ENCODE measurements around the gene ACTRT2. TPM values are rescaled to one million over a fixed set of nuclear protein-coding genes. Genes with fewer than 3 reads are reported as not detected.

Gene ACTRT2
- total and polyA plus RNA-seq, 2 of the 8 experiments (the other 6 are each of a cell fraction or from before 2014, with no cell fraction given), result not detected

GRCh38 chr1:3031401-3032221 lies 10.3 kb downstream of the ACTRT2 start:
- no peaks in the 10 kb centered on the region for H3K27me3 ChIP-seq (replicated peaks in 1 of 4; ENCODE audit: control insufficient read depth in 3 of 4, extremely low read depth in 1 of 4, insufficient read depth in 3 of 4, low read length in 3 of 4)
- no peak for TF ChIP-seq SP2 (IDR thresholded peaks at IDR 0.05; ENCODE audit: low read length)
- TF ChIP-seq NRF1 (IDR thresholded peaks at IDR 0.05; ENCODE audit: low read depth, low read length), result no peak
- TF ChIP-seq RBBP5 (IDR thresholded peaks at IDR 0.05; ENCODE audit: borderline replicate concordance, low read depth, low read length), result no peak
- TF ChIP-seq MAX (IDR thresholded peaks at IDR 0.05), result no peak
- no peak for TF ChIP-seq EGR1 (IDR thresholded peaks at IDR 0.05; ENCODE audit: borderline replicate concordance, low read depth, low read length)
- no peak for TF ChIP-seq POLR2AphosphoS5 (IDR thresholded peaks at IDR 0.05; ENCODE audit: low read depth, low read length)
- no peak for TF ChIP-seq JUN (IDR thresholded peaks at IDR 0.05; ENCODE audit: low read depth, low read length)
- no peak for TF ChIP-seq TAF7 (optimal IDR thresholded peaks at IDR 0.05; ENCODE audit: borderline replicate concordance, low read depth, low read length)
- no peak for TF ChIP-seq BRCA1 (IDR thresholded peaks at IDR 0.05; ENCODE audit: low read depth, low read length)
- TF ChIP-seq ATF3 (IDR thresholded peaks at IDR 0.05; ENCODE audit: insufficient read depth, low read depth, low read length), result no peak
- TF ChIP-seq EZH2 (IDR thresholded peaks at IDR 0.05; ENCODE audit: low read depth, low read length, severe bottlenecking), result no peak
- no peak for TF ChIP-seq POU5F1 (IDR thresholded peaks at IDR 0.05; ENCODE audit: low read depth, low read length)

More at GRCh38 chr1:3031401-3032221, 10.3 kb downstream of the ACTRT2 start:
- no peaks in the 10 kb centered on the region; a peak in 1 of 8 replicates for H3K36me3 ChIP-seq (ENCODE audit: control insufficient read depth in 2 of 4, insufficient read depth in 4 of 4, low read length in 3 of 4)
- H2AFZ ChIP-seq (ENCODE audit: low read length), result no peak overlapping the region
- H3K56ac ChIP-seq (replicated peaks; ENCODE audit: insufficient read length, low read depth, low read length), result no peak overlapping the region
- WGBS, 2 experiments (ENCODE audit: extremely low coverage in 1 of 2, insufficient coverage in 1 of 2, insufficient read length in 1 of 2, insufficient replicate concordance in 2 of 2, low coverage in 1 of 2, low lambda C conversion rate in 2 of 2, missing lambda C conversion rate in 1 of 2), result 92% methylated on average over 28 of the region's 35 CpGs; no CpG with 5 or more reads in 1 of the 2 experiments
- H2BK20ac ChIP-seq (ENCODE audit: low read length), result no peak overlapping the region
- H3K23me2 ChIP-seq (ENCODE audit: low read depth, low read length), result no peaks in the 10 kb centered on the region
- H3K4me3 ChIP-seq (ENCODE audit: extremely low read depth in 1 of 4, insufficient read depth in 2 of 4, low read depth in 3 of 4, low read length in 4 of 4), result no peak overlapping the region
- H3K9ac ChIP-seq (replicated peaks in 1 of 4; ENCODE audit: extremely low read depth in 1 of 4, low read depth in 3 of 4, low read length in 3 of 4), result no peak overlapping the region
- H3K4me1 ChIP-seq (replicated peaks in 1 of 4; ENCODE audit: control insufficient read depth in 3 of 4, insufficient read depth in 4 of 4, low read length in 3 of 4), result no peaks in the 10 kb centered on the region; a peak in 1 of 7 replicates
- FAIRE-seq, result no peak
- H4K8ac ChIP-seq (ENCODE audit: extremely low read depth, insufficient read depth, low read length), result no peak overlapping the region; the same call in 1 of the 2 replicates
- H3K14ac ChIP-seq (ENCODE audit: insufficient read length), result no peak overlapping the region
- H3K18ac ChIP-seq (ENCODE audit: extremely low read depth, low read length), result no peak overlapping the region
- CTCF ChIA-PET (ENCODE audit: partially characterized antibody), result interaction anchor here (0.7 kb wide), 1 partner anchor 31 kb away, joined by 3 read pairs; no protein-coding TSS in a partner anchor
- no peak overlapping the region for H2AK5ac ChIP-seq (ENCODE audit: low read depth, low read length)
- no peak overlapping the region for H2BK120ac ChIP-seq (replicated peaks; ENCODE audit: low read depth, low read length)
- POLR2A ChIA-PET (ENCODE audit: partially characterized antibody), result no interaction called here
- no peak overlapping the region for H2BK12ac ChIP-seq (ENCODE audit: low read depth, low read length)
- no peak overlapping the region for H3K4me2 ChIP-seq (ENCODE audit: insufficient read depth in 1 of 2, low read depth in 2 of 2, low read length in 2 of 2)
- no peak overlapping the region for H2BK15ac ChIP-seq (ENCODE audit: low read length)
- H2BK5ac ChIP-seq (ENCODE audit: low read depth, low read length), result no peak overlapping the region
- no peak overlapping the region for H4K5ac ChIP-seq (ENCODE audit: insufficient read length, low read depth, low read length)
- no peak overlapping the region for H3K27ac ChIP-seq (ENCODE audit: low read depth, low read length)
- no peak overlapping the region for H3K23ac ChIP-seq (ENCODE audit: insufficient read length)
- H3K79me1 ChIP-seq (ENCODE audit: low read depth, low read length), result no peaks in the 10 kb centered on the region
- H4K20me1 ChIP-seq (replicated peaks in 1 of 2; ENCODE audit: control insufficient read depth in 1 of 2, insufficient read depth in 2 of 2, low read length in 2 of 2), result no peaks in the 10 kb centered on the region
- H3K4ac ChIP-seq (replicated peaks; ENCODE audit: insufficient read length, low read depth, low read length), result no peak overlapping the region
- no peak for DNase-seq (ENCODE audit: low read depth in 1 of 2, low spot score in 2 of 2)
- H4K91ac ChIP-seq (replicated peaks; ENCODE audit: insufficient read length, low read length), result no peak overlapping the region
- no peaks in the 10 kb centered on the region for H3K79me2 ChIP-seq (ENCODE audit: control insufficient read depth in 1 of 2, insufficient read depth in 2 of 2, low read length in 2 of 2)
- H3K9me3 ChIP-seq (ENCODE audit: insufficient read depth in 2 of 2, low read depth in 1 of 2, low read length in 1 of 2), result peaks cover 69 to 100% of the 10 kb centered on the region in 2 experiments

Measured in H1 (cell line).